ENCODE data around the gene KCTD15.

Gene KCTD15

DNA sequence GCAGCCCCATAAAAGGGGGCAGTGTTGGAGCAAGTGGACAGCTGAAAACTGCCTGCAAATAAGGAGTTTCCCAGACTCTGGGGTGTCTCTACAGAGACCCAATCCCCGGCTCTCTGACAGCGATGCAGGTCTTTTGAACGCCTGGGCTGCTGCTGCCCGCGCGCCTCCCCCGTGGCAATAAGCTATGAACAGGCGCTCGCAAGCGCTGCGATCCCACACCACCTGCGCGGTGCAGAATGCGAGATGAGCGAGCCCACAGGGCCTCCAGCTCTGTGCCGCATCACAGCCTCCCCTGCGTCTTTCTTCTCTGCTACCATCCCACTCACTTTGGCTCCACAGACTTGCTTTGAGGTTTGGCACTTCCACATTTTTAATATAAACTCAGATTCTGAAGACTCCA lies 62.3 kb downstream of the KCTD15 start:
- DNase-seq (ENCODE audit: low spot score) = no peak

DNA sequence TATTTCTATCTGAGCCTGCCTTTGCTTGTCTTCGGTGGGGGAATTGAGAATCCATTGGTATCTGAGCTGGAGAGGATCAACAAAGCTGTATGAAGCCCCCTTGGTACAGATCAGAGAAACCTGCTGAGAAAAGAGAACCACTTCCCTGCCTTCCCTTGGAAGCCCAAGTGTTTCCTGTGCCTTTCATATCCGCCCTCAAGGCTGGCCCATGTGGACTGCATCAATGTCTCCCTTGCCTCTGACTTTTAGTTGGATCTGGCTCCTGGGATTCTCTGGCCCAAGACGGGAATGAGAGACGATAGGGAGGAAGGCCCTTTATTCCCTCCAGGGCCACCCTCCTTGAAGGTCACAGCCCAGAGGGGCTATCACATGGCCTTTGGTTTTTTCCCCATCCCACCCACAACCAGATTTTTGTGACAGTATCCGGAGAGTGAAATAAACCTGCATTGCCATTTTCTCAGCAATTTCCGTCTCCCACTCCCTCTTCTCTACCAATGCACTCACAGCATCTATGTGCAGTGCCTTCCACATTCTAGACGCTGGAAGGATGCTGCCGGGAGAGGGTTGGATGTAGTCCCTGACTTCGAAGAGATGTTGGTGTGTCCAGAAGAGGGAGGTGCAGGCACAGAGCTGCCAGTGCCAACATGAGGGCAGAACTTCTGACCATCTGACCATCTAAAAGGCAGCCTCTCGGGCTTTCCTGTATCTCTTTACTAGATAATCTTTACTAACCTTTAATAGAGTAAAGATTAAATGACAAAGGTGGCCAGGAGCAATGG lies 63.8 kb downstream of the KCTD15 start:
- no peak for DNase-seq (ENCODE audit: low spot score)

DNA sequence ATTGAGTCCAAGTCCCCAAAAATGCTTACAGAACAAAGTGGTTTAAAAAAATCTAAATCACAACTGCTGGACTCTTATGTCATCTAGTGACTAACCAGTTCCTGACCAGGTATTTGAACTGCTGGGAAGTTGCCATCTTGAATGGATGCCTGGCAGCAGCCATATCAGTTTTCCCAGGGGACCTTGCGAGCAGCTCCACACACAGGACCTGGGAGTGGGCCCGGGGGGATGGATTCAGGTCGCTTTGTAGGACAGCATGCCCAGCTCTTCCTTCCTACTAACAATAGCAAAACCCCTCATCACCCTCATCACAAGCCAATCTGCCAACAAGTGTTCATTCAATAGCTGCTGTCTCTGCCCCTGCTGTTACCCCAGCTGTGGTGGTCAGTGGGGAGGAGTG lies 65.3 kb downstream of the KCTD15 start:
- DNase-seq (ENCODE audit: low spot score) = no peak

DNA sequence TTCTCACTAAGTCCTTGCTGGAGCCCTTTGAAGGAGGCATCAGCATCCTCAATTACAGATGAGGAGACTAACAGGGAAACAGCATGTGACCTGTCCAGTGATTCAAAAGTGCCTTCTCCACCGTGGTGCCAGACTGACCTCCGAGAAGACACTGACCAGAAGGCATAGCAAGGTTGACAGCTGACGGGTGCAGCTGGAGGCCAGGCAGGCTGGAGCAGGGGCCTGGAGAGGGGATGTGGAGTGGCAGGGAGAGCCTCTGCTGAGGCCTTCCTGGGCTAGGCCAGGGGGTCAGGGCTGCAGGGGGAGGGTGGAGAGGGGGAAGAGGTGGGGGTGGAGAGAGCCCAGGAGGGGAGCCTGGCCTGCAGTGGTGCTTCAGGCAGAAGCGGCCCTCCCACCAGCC lies 66.3 kb downstream of the KCTD15 start:
- DNase-seq (ENCODE audit: low spot score) = no peak

DNA sequence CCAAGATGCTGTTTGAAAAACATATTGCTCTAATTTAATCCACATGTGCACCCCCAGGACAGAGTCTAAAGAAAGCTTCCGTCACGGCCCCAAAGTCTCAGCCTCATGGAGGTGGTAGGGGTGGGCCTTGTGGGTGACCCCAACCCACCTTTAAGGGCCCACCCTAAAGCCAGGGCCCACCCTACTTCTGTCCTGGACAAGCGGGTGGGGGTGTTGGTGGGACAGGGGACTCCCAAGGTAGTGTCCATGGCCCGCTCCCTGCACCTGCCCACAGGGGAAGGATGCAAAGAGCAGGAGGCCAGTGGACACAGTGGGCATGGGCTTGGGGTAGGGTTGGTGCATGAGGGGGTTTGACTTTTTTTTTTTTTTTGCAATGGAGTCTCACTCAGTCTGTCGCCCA lies 66.8 kb downstream of the KCTD15 start:
- DNase-seq (ENCODE audit: low spot score) = no peak

DNA sequence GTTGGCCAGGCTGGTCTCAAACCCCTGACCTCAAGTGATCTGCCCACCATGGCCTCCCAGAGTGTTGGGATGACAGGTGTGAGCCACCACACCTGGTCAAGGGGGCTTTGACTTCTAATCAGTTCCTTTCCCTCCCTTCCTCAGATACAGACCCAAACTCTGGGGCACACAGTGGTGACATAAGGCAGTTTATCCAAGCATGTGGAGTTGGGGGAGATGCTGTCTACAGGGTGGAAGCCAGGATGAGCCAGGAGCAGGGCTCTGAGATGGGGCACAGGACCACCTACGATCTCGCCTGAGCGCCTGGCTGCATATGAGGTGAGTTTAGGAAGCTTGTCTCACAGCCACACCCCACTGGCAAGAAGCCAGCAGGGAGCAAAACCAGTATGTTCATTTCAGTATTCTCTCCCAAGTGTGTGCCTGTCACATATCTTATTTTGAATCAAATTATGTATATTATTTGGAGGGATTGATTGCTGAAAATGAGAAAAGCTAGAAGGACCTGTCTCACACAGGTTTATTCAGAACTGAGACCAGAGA lies 67.7 kb downstream of the KCTD15 start:
- no peak for DNase-seq (ENCODE audit: low spot score)

DNA sequence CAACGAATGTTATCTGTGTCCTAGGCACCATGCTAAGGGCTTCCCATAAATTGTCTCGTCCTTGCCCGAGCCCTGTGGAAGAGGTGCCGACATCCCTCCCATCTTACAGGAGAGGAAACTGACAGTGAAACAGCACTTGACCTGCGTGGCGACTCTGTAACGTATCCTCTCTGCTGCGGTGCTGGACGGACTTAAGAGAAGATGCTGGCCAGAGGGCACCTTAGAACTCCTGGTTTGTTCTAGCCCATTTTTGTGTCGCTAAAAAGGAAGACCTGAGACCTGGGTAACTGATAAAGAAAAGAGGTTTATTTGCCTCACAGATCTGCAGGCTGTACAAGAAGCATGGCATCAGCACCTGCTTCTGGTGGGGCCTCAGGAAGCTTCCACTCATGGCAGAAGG lies 68.6 kb downstream of the KCTD15 start:
- no peak for DNase-seq (ENCODE audit: low spot score)
